ENCODE results near the gene BACE2. TPM values are rescaled to one million over a fixed set of nuclear protein-coding genes. Genes with fewer than 3 reads are reported as not detected.
"Not testable (repeated sequence)": the region's sequence is repeated elsewhere in the genome, so short reads cannot be mapped to it uniquely, and the experiment has no call there.

Gene BACE2
- total RNA-seq, 1 donor from 2014 or later = 82.8 TPM

GRCh38 chr21:41196993-41197392 lies 29.0 kb downstream of the BACE2 start:
- no peaks in the 10 kb centered on the region for H3K27me3 ChIP-seq (ENCODE audit: control insufficient read depth, insufficient read depth, low read length)
- no peaks in the 10 kb centered on the region for H3K36me3 ChIP-seq (ENCODE audit: control insufficient read depth, insufficient read depth, low read length)
- H3K4me3 ChIP-seq (ENCODE audit: low read depth, low read length) = no peak overlapping the region
- DNase-seq (ENCODE audit: low read depth) = no peak
- TF ChIP-seq CTCF (IDR thresholded peaks at IDR 0.05; ENCODE audit: insufficient read depth, low read length, poor library complexity, severe bottlenecking) = no peak

- Histone ChIP-seq H3K27me3 (ENCODE audit: control insufficient read depth, insufficient read depth, low read length) (no peaks in the 10 kb centered on the region), H3K4me3 (ENCODE audit: low read depth, low read length) (no peak overlapping the region), H3K36me3 (ENCODE audit: control insufficient read depth, insufficient read depth, low read length) (no peaks in the 10 kb centered on the region)
- no peak for TF ChIP-seq CTCF (IDR thresholded peaks at IDR 0.05; ENCODE audit: insufficient read depth, low read length, poor library complexity, severe bottlenecking)
- no peak for DNase-seq (ENCODE audit: low read depth)
These were observed 29.6 kb downstream of the BACE2 start for GRCh38 chr21:41197582-41197981.

GRCh38 chr21:41198647-41199046 lies 30.7 kb downstream of the BACE2 start:
- not testable (repeated sequence) for DNase-seq (ENCODE audit: low read depth); H3K4me3 ChIP-seq (ENCODE audit: low read depth, low read length); H3K27me3 ChIP-seq (ENCODE audit: control insufficient read depth, insufficient read depth, low read length); H3K36me3 ChIP-seq (ENCODE audit: control insufficient read depth, insufficient read depth, low read length)

DNA sequence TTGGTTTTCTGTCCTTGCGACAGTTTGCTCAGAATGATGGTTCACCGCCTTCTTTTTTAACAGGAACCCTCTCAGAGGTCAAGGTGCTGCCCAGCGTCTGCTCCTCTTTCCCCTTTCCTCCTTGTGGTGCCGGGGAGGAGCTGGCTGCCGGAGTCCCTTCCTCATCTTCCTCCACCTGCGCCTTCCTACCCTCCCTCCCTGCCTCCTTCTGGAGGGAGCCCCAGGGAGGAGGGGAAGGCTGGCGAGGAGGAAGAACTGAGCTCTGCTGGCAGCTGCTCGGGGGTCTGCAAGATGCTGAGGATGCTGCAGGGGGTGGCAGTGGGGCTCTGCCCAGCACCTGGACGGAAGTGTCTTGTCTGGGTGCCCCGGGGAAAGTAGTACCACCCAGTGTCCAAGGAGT lies 31.2 kb downstream of the BACE2 start:
- TF ChIP-seq CTCF (IDR thresholded peaks at IDR 0.05; ENCODE audit: insufficient read depth, low read length, poor library complexity, severe bottlenecking) = no peak
- Histone ChIP-seq H3K27me3 (ENCODE audit: control insufficient read depth, insufficient read depth, low read length) (no peaks in the 10 kb centered on the region), H3K4me3 (ENCODE audit: low read depth, low read length) (no peak overlapping the region), H3K36me3 (ENCODE audit: control insufficient read depth, insufficient read depth, low read length) (no peaks in the 10 kb centered on the region)
- DNase-seq (ENCODE audit: low read depth) = no peak

DNA sequence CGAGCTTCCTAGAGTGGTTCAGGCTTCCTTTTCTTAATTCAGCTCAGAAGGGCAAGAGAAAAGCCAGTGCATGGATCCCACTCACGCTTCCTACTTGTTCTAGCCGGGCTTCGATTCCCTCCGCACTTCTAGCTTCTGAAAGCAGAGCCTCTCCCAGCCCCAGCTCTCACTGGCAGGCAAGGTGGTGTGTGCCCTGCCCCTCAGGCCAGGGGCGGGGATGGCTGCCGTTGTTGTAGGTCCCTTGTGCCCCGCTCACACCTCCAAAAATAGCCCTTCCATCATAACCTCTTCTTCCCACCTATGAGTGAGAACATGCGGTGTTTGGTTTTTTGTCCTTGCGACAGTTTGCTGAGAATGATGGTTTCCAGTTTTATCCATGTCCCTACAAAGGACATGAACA lies 31.6 kb downstream of the BACE2 start:
- Histone ChIP-seq H3K4me3 (ENCODE audit: low read depth, low read length) (no peak overlapping the region), H3K27me3 (ENCODE audit: control insufficient read depth, insufficient read depth, low read length) (no peaks in the 10 kb centered on the region), H3K36me3 (ENCODE audit: control insufficient read depth, insufficient read depth, low read length) (no peaks in the 10 kb centered on the region)
- DNase-seq (ENCODE audit: low read depth) = no peak
- no peak for TF ChIP-seq CTCF (IDR thresholded peaks at IDR 0.05; ENCODE audit: insufficient read depth, low read length, poor library complexity, severe bottlenecking)

DNA sequence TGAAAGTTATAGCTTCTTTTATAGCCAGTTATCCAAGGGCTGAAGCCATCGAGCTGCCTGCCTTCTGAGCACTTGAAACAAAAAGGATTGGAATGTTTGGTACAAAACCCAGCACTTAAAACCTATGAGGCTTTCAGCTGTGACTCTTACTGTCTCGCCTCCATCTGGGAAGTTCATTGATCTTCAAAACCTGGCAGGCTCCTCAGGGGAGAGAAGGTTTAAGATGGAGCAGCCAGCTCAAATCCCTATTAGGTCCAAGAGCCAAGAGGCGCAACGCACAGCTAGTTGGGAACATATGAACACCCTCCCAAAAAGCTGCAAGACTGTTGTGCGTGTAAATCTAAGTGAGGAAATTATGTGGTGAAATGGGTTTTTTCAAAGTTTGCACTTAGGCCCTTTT lies 33.4 kb downstream of the BACE2 start:
- Histone ChIP-seq H3K4me3 (ENCODE audit: low read depth, low read length) (no peak overlapping the region), H3K36me3 (ENCODE audit: control insufficient read depth, insufficient read depth, low read length) (no peaks in the 10 kb centered on the region), H3K27me3 (ENCODE audit: control insufficient read depth, insufficient read depth, low read length) (no peaks in the 10 kb centered on the region)
- TF ChIP-seq CTCF (IDR thresholded peaks at IDR 0.05; ENCODE audit: insufficient read depth, low read length, poor library complexity, severe bottlenecking) = no peak
- no peak for DNase-seq (ENCODE audit: low read depth)

Measured in kidney epithelial cell (primary cell).